ENCODE results near the gene ATG2B. TPM values are rescaled to one million over a fixed set of nuclear protein-coding genes. Genes with fewer than 3 reads are reported as not detected.

The ATG2B gene
- polyA plus RNA-seq, 2 of the 4 experiments (the other 2 are of a cell fraction): 7.1 to 17.0 TPM

GRCh38 chr14:96264853-96265252, 98.3 kb downstream of the ATG2B start:
- 47% methylated on average over 3 of the region's 3 CpGs for WGBS (ENCODE audit: missing lambda C conversion rate)
- ChIA-PET POLR2A (no interaction called here), CTCF (interaction anchor here (1.4 to 7.0 kb wide), 2 partner anchors 9 to 164 kb away, joined by 5 to 65 read pairs; no protein-coding TSS in a partner anchor)
- H3K4me1 ChIP-seq: peaks cover 49% of the 10 kb centered on the region
- TF ChIP-seq SMC3 (IDR thresholded peaks at IDR 0.05) (peak; percentile 41), HMGXB4 (CRISPR knock-in tag; IDR thresholded peaks at IDR 0.05; ENCODE audit: borderline replicate concordance) (no peak), CTCF (IDR thresholded peaks at IDR 0.05) (peak; percentile 37; the same call in 2 of the 3 replicates), RAD21 (conservative IDR thresholded peaks at IDR 0.05 in 1 of 2, IDR thresholded peaks at IDR 0.05 in 1 of 2) (peak; percentile 56 to 65)
- FAIRE-seq (no peak), DNase-seq (ENCODE audit: low read depth in 1 of 2, low spot score in 1 of 2) (peak in 1 of 2 experiments; percentile 41), ATAC-seq (peak in 1 of 2 experiments; percentile 31; a peak in 1 of 6 replicates)
- no peak overlapping the region for H3K4me3 ChIP-seq
- H3K27ac ChIP-seq: peak overlapping the region in 1 of 2 experiments; percentile 92; a peak in 3 of 6 replicates
- peaks cover under 1% of the 10 kb centered on the region; the same call in 1 of the 3 replicates for H3K9me3 ChIP-seq
- no peak overlapping the region for H3K4me2 ChIP-seq

GRCh38 chr14:96264200-96264553, 99.0 kb downstream of the ATG2B start:
- H3K27ac ChIP-seq: peak overlapping the region in 1 of 2 experiments; percentile 92; a peak in 3 of 6 replicates
- WGBS (ENCODE audit: missing lambda C conversion rate): 94% methylated on average over 14 of the region's 14 CpGs
- DNase-seq (ENCODE audit: low read depth in 1 of 2, low spot score in 1 of 2): no peak
- ChIA-PET POLR2A (no interaction called here), CTCF (interaction anchor here (7.0 kb wide), 1 partner anchor 10 kb away, joined by 65 read pairs; no protein-coding TSS in a partner anchor)
- H3K4me3 ChIP-seq: no peak overlapping the region
- ATAC-seq: no peak
- H3K9me3 ChIP-seq: peaks cover 6% of the 10 kb centered on the region
- FAIRE-seq: no peak
- H3K4me1 ChIP-seq: peaks cover 42% of the 10 kb centered on the region
- no peak for TF ChIP-seq TFCP2L1 (CRISPR knock-in tag; IDR thresholded peaks at IDR 0.05)
- TF ChIP-seq BHLHE40 (IDR thresholded peaks at IDR 0.05; ENCODE audit: low read depth, low read length): no peak
- TF ChIP-seq POLR2AphosphoS2 (conservative IDR thresholded peaks at IDR 0.05; ENCODE audit: low read length): no peak
- no peak for TF ChIP-seq RNF2 (IDR thresholded peaks at IDR 0.05; ENCODE audit: borderline replicate concordance, low read depth)
- no peak for TF ChIP-seq SREBF2 (IDR thresholded peaks at IDR 0.05)
- TF ChIP-seq HDAC2 (IDR thresholded peaks at IDR 0.05): no peak
- no peak overlapping the region for H3K4me2 ChIP-seq

- POLR2A ChIA-PET: no interaction called here
- Histone ChIP-seq H3K4me1 (peaks cover 36% of the 10 kb centered on the region), H3K4me2 (no peak overlapping the region), H3K27ac (peak overlapping the region in 1 of 2 experiments; percentile 92; a peak in 4 of 6 replicates), H3K9me3 (peaks cover 8% of the 10 kb centered on the region), H3K4me3 (no peak overlapping the region)
- TF ChIP-seq ELK1 (IDR thresholded peaks at IDR 0.05; ENCODE audit: low read depth, low read length) (no peak), NPAS2 (CRISPR knock-in tag; IDR thresholded peaks at IDR 0.05; ENCODE audit: borderline replicate concordance) (no peak), CHD2 (IDR thresholded peaks at IDR 0.05; ENCODE audit: low read length, partially characterized antibody) (no peak), ZFP36 (IDR thresholded peaks at IDR 0.05; ENCODE audit: borderline replicate concordance, partially characterized antibody) (no peak), HES2 (IDR thresholded peaks at IDR 0.05) (no peak), POLR2AphosphoS2 (conservative IDR thresholded peaks at IDR 0.05; ENCODE audit: low read length) (no peak), ZNF302 (CRISPR knock-in tag; IDR thresholded peaks at IDR 0.05) (no peak), PHF8 (IDR thresholded peaks at IDR 0.05; ENCODE audit: borderline replicate concordance, low read depth) (no peak)
- no peak for FAIRE-seq
- CTCF ChIA-PET: interaction anchor here (0.8 to 7.0 kb wide), 3 partner anchors 10 to 163 kb away, joined by 3 to 65 read pairs (median 31); no protein-coding TSS in a partner anchor
- WGBS (ENCODE audit: missing lambda C conversion rate): 79% methylated on average over 18 of the region's 20 CpGs
- DNase-seq (ENCODE audit: low read depth in 1 of 2, low spot score in 1 of 2): no peak
- ATAC-seq: no peak
These were observed 99.6 kb downstream of the ATG2B start for GRCh38 chr14:96263347-96264199.
